HG03457 (cell line): Measurements from ENCODE around the gene ZNF586.
"Not testable (repeated sequence)": the region's sequence is repeated elsewhere in the genome, so short reads cannot be mapped to it uniquely, and the experiment has no call there.

Experiments used
- ATAC-seq: cut with Tn5 transposase; IDR thresholded peaks from one replicate; pipeline ENCODE4 v1.9.1; 2021; ENCODE audit warnings: moderate number of reproducible peaks; ENCODE audit not compliant: unreplicated experiment

The ZNF586 gene

GRCh38 chr19:57789288-57789687, 19.8 kb downstream of the ZNF586 start:
- ATAC-seq: no peak

GRCh38 chr19:57796580-57796979, 27.1 kb downstream of the ZNF586 start:
- not testable (repeated sequence) for ATAC-seq

- ATAC-seq: no peak
These were observed 31.2 kb downstream of the ZNF586 start for GRCh38 chr19:57800696-57801095.

GRCh38 chr19:57802269-57802668, 32.8 kb downstream of the ZNF586 start:
- no peak for ATAC-seq

GRCh38 chr19:57803265-57803593, 33.8 kb downstream of the ZNF586 start:
- no peak for ATAC-seq

GRCh38 chr19:57803594-57804325, 34.3 kb downstream of the ZNF586 start:
- ATAC-seq: no peak

- ATAC-seq: no peak
These were observed 38.1 kb downstream of the ZNF586 start for GRCh38 chr19:57807541-57807940.

- not testable (repeated sequence) for ATAC-seq
These were observed 41.2 kb downstream of the ZNF586 start for GRCh38 chr19:57810410-57811295.

- ATAC-seq: no peak
These were observed 42.8 kb downstream of the ZNF586 start for GRCh38 chr19:57812226-57812625.

- ATAC-seq: not testable (repeated sequence)
These were observed 43.7 kb downstream of the ZNF586 start for GRCh38 chr19:57812975-57813820.

- no peak for ATAC-seq
These were observed 44.5 kb downstream of the ZNF586 start for GRCh38 chr19:57813919-57814504.

- no peak for ATAC-seq
These were observed 45.2 kb downstream of the ZNF586 start, which contains the start of gene ZNF552 for GRCh38 chr19:57814505-57815246. Gene ZNF552, minus strand, starts transcription at chr19:57814913. Its CDS starts 170 bp downstream, at chr19:57814743.

GRCh38 chr19:57815247-57816075, 46.0 kb downstream of the ZNF586 start:
- no peak for ATAC-seq

- no peak for ATAC-seq
These were observed 47.2 kb downstream of the ZNF586 start for GRCh38 chr19:57816652-57817051.

GRCh38 chr19:57817976-57818375, 48.5 kb downstream of the ZNF586 start:
- ATAC-seq: no peak

GRCh38 chr19:57818378-57818777, 48.9 kb downstream of the ZNF586 start:
- ATAC-seq: no peak

GRCh38 chr19:57819475-57820148, 50.1 kb downstream of the ZNF586 start:
- ATAC-seq: peak; percentile 76

- no peak for ATAC-seq
These were observed 51.1 kb downstream of the ZNF586 start for GRCh38 chr19:57820599-57820998.

- not testable (repeated sequence) for ATAC-seq
These were observed 51.6 kb downstream of the ZNF586 start for GRCh38 chr19:57821095-57821494.
